NCI-H2107 (cell line): ENCODE results near the gene ENOX1.

Source experiments
- DNase-seq: peaks from one replicate; lab custom pipeline; 2025; lab: John Stamatoyannopoulos, UW

Gene ENOX1

DNA sequence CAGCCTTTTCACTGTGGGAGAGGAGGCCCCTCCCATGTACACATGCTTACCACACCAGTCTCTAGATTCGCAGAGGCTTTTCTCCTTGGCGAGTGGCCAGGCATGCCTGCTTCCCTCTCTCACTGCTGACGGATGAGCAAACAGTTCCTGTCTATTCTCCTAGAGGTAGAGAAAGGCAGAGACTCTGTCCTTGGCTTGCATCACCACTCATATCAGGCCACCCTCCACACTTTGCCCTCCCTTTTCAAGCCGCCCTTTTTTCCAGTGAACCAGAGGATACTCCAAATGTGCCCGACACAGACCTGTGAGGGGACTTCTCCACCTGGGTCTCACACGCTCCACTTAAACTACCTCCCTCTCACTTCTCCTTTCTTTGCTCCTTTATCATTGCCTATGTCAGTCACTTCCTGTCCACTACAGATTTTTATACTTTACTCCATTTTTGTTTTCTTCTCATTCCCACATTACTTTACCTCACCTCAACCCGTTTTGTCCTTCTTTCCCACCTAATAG, 478.8 kb downstream of the ENOX1 start:
- peak; percentile 51 for DNase-seq

DNA sequence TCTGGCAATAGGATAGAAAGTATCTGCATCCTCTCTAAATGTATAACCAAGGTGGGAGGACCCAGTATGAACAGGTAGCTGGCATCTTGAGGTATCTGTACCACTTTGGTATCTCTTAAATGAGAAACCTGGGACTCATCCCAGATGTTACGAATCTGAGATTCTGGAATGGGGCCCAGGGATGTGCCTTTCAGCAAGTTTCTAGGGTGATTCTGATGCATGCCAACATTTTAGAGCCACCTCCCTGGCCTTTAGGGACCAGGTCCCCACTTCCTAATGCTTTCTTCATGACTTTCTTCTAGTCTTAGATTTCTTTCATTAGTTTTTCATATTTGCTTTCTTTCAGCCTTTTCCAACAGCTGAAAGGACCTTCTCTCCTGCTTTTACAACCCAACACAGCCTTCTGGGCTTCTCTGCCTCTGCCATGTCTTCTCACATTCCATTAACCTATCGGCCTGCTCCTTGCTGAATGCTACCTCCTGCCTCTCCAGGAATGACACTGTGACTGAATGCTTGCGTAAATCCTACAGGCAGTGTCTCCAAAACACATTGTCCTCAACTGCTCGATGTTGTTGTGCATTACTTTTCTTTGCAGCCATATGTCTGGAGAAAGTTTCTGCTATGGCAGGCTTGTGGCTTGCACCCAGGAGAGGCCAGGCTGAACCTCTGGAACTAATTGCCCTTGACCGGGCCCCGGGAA, 479.4 kb downstream of the ENOX1 start:
- DNase-seq, result no peak

DNA sequence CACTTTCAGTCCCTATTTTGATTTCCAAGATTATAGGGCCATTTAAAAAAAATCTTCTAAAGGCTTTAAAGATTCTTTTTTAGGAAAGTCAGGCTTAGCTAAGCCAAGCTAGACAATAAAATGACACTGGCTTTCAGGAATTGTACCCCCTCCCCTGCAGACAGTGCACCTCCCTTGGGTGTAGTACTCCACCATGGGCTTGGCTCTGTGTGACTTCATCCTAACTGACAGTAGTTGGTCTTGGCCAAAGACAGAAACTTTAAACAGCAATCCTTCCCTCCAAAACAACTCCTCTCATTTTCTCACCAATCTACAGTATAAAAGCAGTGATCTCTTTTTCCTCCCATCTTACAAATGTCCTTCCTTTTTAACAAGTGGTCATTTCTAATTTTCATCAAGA, 480.4 kb downstream of the ENOX1 start:
- DNase-seq, result no peak

DNA sequence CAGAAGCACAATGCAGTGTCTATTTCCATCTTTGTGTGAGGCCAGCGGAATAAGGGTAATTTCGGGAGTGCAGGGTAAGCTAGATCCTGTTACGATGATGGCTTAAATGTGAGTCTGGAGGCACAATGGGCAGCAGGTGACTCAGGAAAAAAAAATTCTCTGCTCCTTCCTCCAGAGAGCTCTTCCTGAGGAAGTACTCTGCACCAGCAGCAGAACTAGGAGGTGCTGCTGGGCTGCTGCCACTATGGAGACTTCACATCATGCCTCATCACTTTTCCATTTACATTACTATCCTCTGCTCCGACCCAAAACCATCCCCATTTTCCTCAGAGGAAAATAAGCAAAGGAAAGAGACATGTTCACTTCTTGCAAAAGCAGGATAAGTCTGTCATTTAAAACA, 481.4 kb downstream of the ENOX1 start:
- DNase-seq, result no peak

DNA sequence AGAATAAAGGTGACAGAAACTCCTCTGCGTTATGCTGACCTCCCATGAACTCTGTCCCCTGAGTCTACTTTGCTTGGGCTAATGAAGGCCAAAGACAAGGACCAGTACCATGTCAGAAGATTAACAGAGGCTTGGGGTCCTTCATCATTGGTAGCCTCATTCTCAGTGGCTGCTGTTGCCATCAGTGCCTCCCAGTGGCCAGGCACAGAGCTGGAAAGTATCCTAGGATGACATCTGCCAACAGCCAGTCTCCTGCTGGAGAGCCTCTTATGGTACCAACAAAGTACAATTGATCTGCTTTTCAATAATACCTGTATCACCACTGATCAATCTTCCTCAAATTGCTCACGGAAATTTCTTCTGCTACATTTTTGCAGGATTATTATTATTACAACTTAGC, 481.8 kb downstream of the ENOX1 start:
- DNase-seq, result no peak

DNA sequence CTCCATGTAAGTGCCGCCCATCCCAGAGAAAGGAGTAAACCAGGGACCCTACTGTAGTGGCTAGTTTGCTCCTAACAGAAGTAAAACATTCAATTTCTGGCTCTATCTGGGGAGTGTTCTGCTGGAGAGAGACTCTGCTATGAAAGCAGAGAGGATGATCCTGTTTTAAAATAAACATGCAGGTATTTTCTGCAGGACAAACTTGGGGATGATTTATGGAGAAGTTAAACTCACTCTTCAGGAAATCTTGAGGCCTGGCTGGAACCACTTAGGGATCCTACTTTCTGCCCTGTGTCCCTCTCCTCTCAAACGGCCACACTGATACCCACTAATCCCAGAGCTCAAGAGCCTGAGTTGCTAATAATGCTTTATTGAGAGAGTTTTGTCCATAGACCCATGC, 482.3 kb downstream of the ENOX1 start:
- no peak for DNase-seq

DNA sequence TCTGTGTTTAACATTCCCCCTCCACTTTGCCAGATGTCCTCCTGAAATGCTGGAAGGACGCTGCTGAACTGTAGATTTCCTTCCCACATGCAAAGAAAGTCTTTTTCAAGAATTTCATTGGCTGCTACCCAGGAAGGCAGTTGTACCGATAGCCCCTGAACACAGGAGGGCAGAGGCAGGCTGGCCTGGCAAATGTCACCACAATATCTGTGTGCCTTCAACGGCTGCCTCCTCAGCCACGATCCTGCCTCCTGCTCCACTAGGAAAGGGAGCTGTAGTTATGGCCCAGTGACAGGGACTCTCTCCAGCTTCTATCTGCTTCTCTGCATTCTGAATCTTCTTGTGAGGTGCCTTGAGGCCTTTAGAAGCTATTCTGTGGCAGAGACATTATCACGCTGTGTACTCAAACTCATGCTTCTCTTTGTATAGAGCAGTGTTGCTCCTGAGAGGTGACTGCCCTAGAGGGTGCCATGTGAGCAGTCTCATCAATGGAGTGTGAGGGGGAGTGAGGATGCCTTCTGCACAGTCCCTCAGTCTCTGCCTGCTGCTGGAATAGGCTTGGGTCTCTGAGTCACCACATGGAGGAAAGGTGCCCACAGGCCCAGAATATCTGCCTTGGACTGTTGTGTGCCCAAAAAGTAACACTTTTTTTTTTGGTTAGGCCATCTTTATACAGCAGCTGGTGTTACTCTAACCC, 483.6 kb downstream of the ENOX1 start:
- peak; percentile 22 for DNase-seq

DNA sequence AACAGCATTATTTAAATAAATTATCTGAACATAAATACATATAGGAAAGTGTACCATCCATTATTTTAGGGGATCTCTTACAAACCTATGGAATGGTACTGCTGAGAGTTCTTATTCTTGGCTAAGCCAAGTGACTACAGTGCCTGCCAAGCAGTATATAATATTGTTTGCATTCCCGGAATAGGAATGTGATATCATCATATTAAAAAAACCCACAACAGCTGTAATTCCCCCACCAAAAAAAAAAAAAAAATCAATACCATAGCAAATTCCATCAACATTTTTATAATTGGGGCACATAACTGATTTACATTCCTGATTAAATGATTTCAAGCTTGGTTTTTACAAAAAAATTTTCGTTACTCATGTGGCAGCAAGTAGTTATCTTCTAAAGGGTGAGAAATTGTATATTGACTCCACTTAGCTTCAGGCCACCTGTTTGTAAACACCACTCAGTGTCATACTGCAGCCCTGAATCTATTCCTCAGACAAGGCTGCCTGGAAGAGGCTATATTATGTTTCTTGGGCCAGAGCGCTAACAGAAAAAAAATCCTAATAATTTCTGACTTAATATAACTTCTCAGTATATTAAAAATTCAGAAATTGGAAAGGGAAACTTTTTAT, 485.3 kb downstream of the ENOX1 start:
- no peak for DNase-seq

DNA sequence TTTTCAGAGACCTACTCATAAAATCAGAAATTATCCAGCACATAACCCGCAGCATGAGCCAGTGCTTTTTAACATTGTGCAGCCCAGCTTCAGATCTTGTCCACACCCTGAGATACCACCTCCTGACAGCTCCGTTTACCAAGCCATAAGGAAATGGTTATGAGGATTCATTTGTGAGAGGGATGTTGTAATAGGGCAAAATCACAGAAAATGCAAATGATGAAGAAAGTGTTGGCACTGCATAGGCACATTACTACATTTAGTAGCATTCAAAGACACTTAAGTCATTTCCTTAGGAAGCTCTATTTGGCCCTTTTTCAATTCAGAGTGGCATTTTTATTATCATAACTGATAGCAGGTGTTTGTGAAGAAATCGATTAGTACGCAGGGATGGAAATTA, 485.9 kb downstream of the ENOX1 start:
- no peak for DNase-seq

DNA sequence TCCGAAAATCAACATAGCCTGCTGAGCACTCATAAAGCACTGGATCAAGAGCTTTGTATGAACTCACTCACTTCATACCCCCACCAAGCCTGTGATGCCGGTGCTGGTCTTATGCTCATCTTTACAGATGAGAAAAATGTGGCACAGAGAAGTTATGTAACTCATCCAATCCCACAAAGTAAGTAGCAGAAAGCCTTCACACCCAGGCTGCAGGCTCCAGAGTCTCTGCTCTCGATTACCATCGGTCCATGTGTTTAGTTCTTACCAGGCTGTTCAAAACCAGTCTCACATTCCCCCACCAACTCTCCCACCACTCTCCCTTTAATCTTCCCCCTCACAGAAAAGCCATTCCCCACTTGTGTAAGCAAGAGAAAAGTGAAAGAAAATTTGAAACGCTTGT, 487.4 kb downstream of the ENOX1 start:
- DNase-seq, result no peak

DNA sequence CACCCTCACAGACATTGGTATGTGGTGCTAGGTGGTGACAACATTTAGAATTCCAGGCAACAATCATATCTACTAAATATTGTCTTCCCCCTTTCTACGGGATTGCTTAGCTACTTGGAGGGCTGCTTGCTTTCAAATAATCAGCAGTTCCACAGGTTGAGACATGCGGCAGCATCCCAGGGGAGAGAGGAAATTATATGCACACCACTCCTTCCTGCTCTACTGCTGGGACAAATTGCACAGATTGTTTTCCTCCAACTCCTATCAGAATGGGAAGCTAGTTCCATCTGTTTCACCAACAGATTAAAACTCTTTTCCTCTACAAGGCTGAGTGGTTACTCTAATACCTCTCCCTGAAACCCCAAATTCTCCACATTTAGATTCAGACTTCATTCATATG, 488.0 kb downstream of the ENOX1 start:
- DNase-seq, result no peak

DNA sequence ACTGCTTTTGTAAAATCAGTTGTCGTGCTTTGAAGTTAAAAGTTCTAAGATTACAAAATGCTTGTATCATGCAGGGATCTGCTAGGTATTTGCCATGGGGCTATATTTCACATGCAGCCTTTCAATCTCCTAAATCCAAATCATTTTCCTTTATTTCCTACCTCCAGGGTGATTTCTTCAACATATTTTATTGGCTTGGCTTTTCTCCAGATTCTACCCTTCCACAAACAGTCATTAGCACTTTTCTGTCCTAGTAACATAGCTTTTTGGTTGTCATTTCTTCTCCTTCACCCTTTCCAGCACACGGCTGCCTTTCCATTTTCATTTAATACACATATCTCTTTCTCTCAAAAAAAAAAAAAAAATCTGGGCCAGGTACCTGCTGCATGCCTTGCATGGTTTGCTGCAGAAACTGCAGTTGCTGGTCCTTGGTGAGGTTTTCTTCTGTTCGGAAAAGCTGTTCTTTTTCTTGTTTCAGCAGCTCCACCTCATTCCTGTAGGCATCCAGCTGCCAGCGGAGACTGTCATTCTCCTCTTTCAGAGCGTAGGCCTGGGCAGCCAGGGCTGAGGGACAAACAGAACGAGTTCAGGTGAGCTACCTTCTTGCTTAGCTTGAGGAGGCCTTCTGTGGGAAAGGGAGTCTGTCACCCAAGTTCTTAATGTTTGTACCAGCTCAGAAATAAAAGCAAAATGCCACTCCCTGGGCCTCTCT, 488.6 kb downstream of the ENOX1 start:
- DNase-seq, result no peak

DNA sequence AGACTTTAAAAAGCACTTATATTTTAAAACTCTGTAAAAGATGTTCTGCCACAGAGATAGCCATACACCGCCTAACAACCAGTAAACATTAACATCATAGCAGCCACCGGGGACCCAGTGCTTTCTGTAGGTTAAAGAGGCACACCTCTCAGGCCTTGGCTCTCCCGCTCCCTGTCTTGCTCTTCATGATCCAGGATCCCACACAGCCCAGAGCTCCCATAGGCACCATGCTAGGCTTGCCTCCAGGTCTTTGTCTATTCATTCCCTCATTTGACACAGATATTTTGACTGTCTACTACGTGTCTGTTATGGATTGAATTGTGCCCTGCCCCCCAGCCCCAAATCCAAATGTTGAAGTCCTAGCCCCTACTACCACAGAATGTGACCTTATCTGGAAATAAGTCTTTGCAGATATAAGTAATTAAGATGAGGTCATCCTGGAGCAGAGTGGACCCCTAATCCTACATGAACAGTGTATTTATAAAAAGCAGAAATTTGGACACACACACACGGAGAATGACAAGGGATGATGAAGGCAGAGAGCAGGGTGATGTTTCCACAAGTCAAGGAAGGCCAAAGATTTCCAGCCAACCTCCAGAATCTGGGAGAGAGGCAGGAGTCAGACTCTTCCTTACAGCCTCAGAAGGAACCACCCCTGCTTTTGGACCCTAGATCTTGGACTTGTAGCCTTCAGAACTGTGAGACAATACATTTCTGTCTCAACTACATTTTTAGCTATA, 490.8 kb downstream of the ENOX1 start:
- no peak for DNase-seq

DNA sequence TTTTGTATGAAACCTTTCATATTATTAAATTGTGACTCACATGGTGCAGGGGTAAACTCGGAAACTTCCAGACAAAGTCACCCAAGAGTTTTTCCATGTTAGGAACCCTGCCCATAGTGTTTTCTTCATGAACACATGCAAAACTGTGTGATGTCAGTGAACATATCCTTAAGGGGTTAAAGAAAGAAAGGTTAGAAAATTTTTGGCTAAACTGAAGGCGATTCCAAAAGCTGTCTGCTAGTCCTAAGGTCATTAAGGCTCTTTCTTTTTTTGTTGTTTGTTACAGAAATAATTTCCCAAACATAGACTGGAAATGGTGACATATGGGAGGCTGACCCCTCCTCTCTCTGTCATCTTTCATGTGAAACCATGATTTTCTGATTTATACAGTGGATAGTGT, 491.5 kb downstream of the ENOX1 start:
- no peak for DNase-seq

DNA sequence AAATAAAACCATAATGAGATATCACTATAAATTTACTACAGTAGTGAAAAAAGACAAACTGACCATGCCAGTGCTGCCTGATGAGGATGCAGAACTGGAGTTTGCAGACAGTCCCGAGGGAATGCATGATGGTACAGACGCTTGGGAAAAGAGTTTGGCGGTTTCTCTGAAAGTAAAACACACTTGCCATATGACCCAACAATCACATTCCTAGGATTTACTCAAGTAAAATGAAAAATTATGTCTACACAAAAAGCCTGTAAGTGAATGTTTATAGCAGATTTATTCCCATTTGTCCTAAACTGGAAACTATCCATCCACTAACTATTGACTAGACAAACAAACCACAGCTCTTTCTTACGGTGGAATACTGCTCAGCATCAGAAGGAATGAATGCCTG, 492.4 kb downstream of the ENOX1 start:
- DNase-seq, result no peak

DNA sequence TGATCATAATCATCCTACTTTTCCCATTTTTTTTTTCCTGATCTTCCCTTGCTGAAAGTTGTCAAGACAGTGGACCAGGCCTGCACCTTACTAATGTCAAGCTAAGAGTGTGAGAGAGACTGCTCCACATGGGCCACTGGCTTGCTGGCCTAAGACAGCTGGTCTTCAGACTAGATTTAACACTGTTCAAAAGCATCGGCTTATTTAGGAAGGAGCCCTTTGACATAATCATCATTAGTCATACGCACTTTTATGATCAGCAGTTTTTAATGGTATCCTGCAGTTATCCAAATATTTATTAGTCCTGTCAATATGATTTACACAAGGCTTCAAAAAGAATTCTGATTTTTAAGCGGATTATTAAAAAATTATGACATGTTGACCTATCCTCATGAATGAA, 492.8 kb downstream of the ENOX1 start:
- no peak for DNase-seq

DNA sequence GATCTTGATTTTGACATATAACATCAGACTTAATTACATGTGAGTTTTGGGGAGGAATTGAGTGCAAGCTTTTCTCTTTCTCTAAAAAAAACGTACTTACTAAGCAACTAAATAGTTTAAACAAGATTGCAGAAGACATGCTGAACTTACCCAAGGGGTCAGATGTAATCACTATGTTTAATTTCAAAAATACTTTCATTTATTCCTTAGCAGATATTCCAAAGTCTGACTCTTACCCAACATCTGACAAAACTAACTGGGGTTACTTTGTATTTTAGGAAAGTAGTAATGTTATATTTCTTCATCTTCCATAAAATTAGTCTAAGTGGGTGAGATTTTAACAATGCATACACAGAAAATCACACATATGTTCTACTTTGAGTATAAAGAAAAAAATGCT, 493.2 kb downstream of the ENOX1 start:
- no peak for DNase-seq

DNA sequence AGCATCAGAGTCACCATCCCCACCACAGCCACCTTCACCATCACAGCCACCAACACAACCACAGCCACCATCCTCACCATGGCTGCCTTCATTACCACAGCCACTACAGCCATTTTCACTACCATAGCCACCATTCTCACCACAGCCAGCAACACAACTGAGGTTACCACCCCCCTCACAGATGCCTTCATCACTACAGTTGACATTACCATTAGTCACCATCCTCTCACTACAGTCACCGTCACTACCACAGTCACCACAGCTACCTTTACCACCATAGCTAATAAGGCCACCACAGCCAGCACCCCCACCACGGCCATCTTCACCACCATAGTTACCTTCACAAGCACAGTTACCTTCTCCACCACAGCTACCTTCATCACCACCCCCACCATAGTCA, 493.8 kb downstream of the ENOX1 start:
- DNase-seq, result no peak

DNA sequence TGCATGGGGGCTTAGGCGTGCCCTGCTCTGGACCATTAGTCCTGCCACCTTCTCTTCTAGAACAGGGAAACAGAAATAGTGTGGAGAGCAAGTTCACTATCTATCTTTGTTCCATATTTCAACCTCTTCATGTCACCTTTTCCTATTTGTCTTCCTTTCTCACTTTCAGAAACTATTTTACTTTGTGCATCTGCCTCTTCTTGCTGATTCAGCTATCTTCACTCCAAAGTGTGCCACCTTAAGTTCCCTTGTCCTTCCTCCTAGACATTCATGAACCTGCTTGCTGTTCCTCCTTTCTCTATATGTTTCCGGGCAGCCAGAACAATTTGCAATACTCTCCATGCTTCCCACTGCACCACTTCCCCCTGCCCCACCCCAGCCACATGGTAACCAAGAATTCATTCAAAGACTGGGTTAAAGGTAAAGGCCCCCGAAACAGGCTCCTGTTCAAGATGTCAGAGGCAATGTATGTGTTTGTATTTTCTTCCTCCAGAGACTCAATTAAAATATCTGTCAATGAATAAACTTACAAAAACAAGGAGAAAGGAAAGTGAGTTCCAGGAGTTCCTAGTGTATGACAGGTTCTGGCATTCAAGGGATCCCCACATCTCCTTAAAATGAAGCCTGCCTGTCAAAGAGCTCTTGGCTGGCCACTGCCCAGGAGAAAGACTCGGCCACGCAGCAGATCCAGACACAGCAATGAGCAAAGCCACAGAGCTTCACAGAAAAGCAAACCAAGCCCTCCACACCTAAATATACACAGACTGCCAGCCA, 495.3 kb downstream of the ENOX1 start:
- no peak for DNase-seq

DNA sequence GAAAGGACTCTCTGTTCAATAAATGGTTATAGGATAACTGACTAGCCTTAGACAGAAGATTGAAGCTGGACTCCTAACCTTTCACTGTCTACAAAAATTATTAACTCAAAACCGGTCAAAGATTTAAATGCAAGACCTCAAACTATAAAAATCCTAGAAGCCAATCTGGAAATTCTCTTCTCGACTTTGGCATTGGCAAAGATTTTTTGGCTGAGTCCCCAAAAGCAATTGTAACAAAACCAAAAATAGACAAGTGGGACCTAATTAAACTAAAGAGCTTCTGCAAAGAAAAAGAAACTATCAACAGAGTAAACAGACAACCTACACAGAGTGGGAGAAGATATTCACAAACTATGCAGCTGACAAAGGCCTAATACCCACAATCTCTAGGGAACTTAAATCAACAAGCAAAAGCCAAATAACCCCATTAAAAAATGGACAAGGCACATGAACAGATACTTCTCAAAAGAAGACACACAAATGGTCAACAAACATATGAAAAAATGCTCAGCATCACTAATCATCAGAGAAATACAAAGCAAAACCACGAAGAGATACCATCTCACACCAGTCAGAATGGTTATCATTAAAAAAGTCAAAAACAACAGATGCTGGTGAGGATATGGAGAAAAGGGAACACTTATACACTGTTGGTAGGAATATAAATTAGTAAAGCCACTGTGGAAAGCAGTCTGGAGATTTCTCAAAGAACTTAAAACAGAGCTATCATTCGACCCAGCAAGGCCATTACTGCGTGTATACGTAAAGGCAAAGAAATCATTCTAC, 497.1 kb downstream of the ENOX1 start:
- DNase-seq, result peak; percentile 4
